Common myeloid progenitor, CD34-positive (primary cell): ENCODE measurements around the gene ARL8B.
A peak's percentile ranks its signal among the peaks of the same experiment; 100 is the strongest.
"Not testable (repeated sequence)": the region's sequence is repeated elsewhere in the genome, so short reads cannot be mapped to it uniquely, and the experiment has no call there.

Source experiments
- CTCF ChIA-PET: fragments of 350-600 bp; sonication (Branson Sonifier 250); formaldehyde crosslinking; loops from one replicate; lab custom pipeline; 2021; ENCODE audit warnings: antibody characterized with exemption; lab: Charles Lee
- POLR2A ChIA-PET: fragments of 350-600 bp; sonication (Branson Sonifier 250); formaldehyde crosslinking; loops from one replicate; lab custom pipeline; 2021; ENCODE audit warnings: antibody characterized with exemption; lab: Charles Lee
- DNase-seq, 3 donors: peaks; one replicate each; pipeline versions ENCODE4 v3.0.0 to v3.0.0-alpha.2; 2013
- H3K27ac ChIP-seq, 2 experiments: 1 replicate in 1 of 2; 2 replicates in 1 of 2; pipeline ENCODE4 v1.7.0; 2013; ENCODE audit warnings: inconsistent platforms in 2 of 2, low read length in 2 of 2, mild to moderate bottlenecking in 2 of 2, low read depth in 1 of 2, moderate library complexity in 1 of 2; ENCODE audit not compliant: severe bottlenecking in 2 of 2, insufficient read depth in 1 of 2, poor library complexity in 1 of 2
- H3K27me3 ChIP-seq, 5 experiments: replicated peaks in 2 of 5; 1 replicate in 3 of 5; 2 replicates in 2 of 5; pipeline versions ENCODE4 v1.6.1 to v1.7.0; 2013; ENCODE audit warnings: low read length in 4 of 5, mild to moderate bottlenecking in 2 of 5, moderate library complexity in 2 of 5, inconsistent platforms in 1 of 5; ENCODE audit not compliant: insufficient read depth in 5 of 5, control insufficient read depth in 4 of 5
- H3K36me3 ChIP-seq, 4 experiments: 1 replicate in 2 of 4; 2 replicates in 2 of 4; pipeline versions ENCODE4 v1.6.1 to v1.7.0; 2013; ENCODE audit warnings: low read length in 3 of 4, control low read depth in 1 of 4, mild to moderate bottlenecking in 1 of 4; ENCODE audit not compliant: control insufficient read depth in 4 of 4, insufficient read depth in 4 of 4
- H3K4me1 ChIP-seq, 4 experiments: 1 replicate in 3 of 4; 2 replicates in 1 of 4; pipeline versions ENCODE4 v1.6.1 to v1.7.1; 2013; ENCODE audit warnings: low read length in 3 of 4, mild to moderate bottlenecking in 3 of 4, control low read depth in 1 of 4, inconsistent platforms in 1 of 4, moderate library complexity in 1 of 4; ENCODE audit not compliant: control insufficient read depth in 4 of 4, insufficient read depth in 4 of 4; ENCODE audit errors: control extremely low read depth in 1 of 4
- H3K4me3 ChIP-seq, 7 experiments: 1 replicate in 4 of 7; 2 replicates in 3 of 7; pipeline versions ENCODE4 v1.5.1 to v1.7.0; 2013; ENCODE audit warnings: mild to moderate bottlenecking in 7 of 7, low read length in 6 of 7, moderate library complexity in 6 of 7, inconsistent platforms in 2 of 7, low read depth in 2 of 7, control low read depth in 1 of 7; ENCODE audit not compliant: insufficient read depth in 4 of 7, control insufficient read depth in 1 of 7; ENCODE audit errors: extremely low read depth in 1 of 7
- H3K9me3 ChIP-seq, 5 experiments: 1 replicate in 4 of 5; 2 replicates in 1 of 5; pipeline versions ENCODE4 v1.6.1 to v1.7.1; 2013; ENCODE audit warnings: low read length in 4 of 5, mild to moderate bottlenecking in 2 of 5, inconsistent platforms in 1 of 5, low read depth in 1 of 5, moderate library complexity in 1 of 5; ENCODE audit not compliant: control insufficient read depth in 4 of 5, insufficient read depth in 2 of 5; ENCODE audit errors: control extremely low read depth in 1 of 5
- WGBS: methylation state at CpG from one replicate; pipeline ENCODE4 v1.1.5; 2013; ENCODE audit not compliant: insufficient coverage; 5-methylcytosine and 5-hydroxymethylcytosine counted together

Gene ARL8B

DNA sequence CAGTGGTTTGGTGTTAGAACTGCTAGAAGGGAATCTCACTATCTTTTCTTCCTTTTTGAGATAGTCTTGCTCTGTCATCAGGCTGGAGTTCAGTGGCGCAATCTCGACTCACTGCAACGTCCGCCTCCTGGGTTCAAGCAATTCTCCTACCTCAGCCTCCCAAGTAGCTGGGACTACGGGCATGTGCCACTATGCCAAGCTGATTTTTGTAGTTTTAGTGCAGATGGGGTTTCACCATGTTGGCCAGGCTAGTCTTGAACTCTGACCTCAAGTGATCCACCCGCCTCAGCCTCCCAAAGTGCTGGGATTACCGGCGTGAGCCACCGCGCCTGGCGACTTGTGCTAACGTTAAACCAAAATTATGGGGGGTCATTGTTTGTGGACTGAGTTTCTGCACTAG lies 61.6 kb downstream of the ARL8B start:
- H3K27me3 ChIP-seq, H3K4me3 ChIP-seq, H3K27ac ChIP-seq, DNase-seq, H3K9me3 ChIP-seq, POLR2A ChIA-PET: not testable (repeated sequence)
- CTCF ChIA-PET = interaction anchor here (0.7 to 3.1 kb wide), 3 partner anchors 8 to 47 kb away, joined by 4 to 9 read pairs (median 4); no protein-coding TSS in a partner anchor
- peaks cover 55 to 85% (median 77%) of the 10 kb centered on the region in 4 experiments for H3K4me1 ChIP-seq
- H3K36me3 ChIP-seq = peaks cover 0 to 18% (median 1%) of the 10 kb centered on the region in 4 experiments
- WGBS = 94% methylated on average over 10 of the region's 12 CpGs

DNA sequence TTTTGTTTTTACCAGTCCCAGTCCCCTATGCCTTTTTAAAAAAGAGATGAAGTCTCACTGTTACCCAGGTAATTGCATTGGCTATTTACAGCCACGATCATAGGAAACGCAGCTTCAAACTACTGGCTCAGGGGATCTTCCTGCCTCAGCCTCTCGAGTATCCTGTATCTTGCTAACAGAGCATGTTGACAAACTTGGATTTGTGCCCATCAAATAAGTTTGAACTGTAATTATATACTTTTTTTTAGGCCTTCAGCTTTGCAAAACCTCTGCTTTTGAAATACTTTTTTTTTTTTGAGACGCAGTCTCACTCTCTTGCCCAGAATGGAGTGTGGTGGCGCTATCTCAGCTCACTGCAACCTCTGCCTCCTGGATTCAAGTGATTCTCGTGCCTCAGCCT lies 62.4 kb downstream of the ARL8B start:
- Histone ChIP-seq H3K9me3 (no peaks in the 10 kb centered on the region), H3K27ac (no peak overlapping the region), H3K27me3 (no peaks in the 10 kb centered on the region), H3K36me3 (peaks cover 0 to 14% (median 1%) of the 10 kb centered on the region in 4 experiments), H3K4me3 (peak overlapping the region in 1 of 7 experiments; percentile 4), H3K4me1 (peaks cover 58 to 83% (median 76%) of the 10 kb centered on the region in 4 experiments)
- 39% methylated on average over 4 of the region's 6 CpGs for whole genome bisulfite sequencing
- peak in 1 of 3 donors; percentile 46 for DNase-seq
- POLR2A ChIA-PET = interaction anchor here (1.9 kb wide), 1 partner anchor 61 kb away, joined by 6 read pairs; no protein-coding TSS in a partner anchor
- CTCF ChIA-PET = interaction anchor here (1.2 to 3.1 kb wide), 2 partner anchors 9 to 48 kb away, joined by 3 to 9 read pairs; no protein-coding TSS in a partner anchor

DNA sequence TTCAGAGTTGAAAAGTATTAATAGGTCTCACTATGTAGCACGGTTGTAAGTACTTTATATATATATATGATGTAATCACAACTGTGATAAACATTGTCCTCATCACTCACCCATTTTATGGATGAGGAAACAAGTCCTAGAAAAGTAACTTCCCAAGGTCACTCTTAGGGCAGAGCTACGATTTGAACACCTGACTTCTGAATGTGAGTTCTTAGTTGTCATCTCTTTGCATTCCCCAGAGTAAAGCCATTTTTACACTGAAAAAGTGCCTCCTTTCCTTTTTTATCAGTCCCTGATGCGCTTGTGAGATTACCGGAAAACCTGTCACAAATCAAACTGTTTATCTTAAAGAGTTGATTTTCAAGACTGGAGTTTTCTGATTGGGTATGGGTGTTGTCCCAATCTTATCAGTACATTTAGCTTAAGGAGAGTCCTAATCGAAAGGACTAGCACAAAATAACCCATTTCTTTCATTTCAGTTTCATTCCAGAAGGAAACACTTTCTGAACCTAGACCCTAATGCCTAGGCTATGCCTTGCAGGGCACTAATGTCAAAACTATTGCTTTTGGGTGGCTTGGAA lies 63.1 kb downstream of the ARL8B start:
- POLR2A ChIA-PET = interaction anchor here (1.9 kb wide), 1 partner anchor 62 kb away, joined by 6 read pairs; no protein-coding TSS in a partner anchor
- Histone ChIP-seq H3K36me3 (peaks cover 0 to 9% (median 0%) of the 10 kb centered on the region in 4 experiments), H3K4me1 (peaks cover 57 to 82% (median 75%) of the 10 kb centered on the region in 4 experiments), H3K27ac (peak overlapping the region in 1 of 2 experiments; percentile 23), H3K4me3 (peak overlapping the region in 1 of 7 experiments; percentile 0), H3K9me3 (no peaks in the 10 kb centered on the region), H3K27me3 (no peaks in the 10 kb centered on the region)
- CTCF ChIA-PET = interaction anchor here (1.1 to 3.1 kb wide), 3 partner anchors 9 to 62 kb away, joined by 3 to 9 read pairs (median 4); partner anchors contain the start of gene ARL8B
- WGBS = 89% methylated on average over 1 of the region's 5 CpGs
- no peak for DNase-seq

DNA sequence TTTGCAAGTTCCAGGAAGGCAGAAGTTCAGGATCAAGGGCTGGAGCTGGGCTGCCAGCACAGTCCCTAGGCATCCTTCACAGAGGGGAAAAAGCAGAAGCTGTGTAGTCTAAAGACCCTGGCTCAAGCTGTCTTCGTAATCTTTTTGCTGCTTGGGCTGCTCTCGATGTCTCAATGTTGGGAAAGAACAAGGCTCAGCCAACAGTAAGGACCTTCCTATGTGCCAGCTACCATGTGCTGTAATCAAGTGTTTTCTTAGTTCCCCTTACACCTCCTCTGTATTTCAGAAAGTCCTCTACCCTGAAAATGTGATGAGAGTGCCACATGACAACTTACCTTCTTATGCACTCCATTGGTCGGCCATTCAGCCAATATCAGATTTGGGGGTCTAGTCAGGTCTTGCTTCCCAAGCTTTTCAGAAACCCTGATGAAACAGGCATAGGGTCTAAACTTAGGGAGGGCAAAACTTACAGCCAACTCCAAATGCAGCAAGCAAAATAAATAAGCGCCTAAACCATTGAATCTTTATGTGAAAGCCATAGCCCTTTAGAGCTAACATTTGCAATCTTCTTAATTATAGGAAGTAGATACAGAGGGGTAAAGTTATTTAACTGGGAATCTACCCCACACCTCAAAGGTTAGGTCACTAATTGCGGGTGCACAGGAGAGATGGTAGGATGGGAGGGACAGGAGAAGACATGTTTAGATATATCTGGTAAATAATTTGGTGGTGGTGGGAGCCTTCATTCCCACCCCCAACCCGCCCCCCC lies 64.2 kb downstream of the ARL8B start:
- peaks cover 55 to 77% (median 69%) of the 10 kb centered on the region in 4 experiments for H3K4me1 ChIP-seq
- peak overlapping the region in 1 of 2 experiments; percentile 93 for H3K27ac ChIP-seq
- 72% methylated on average over 3 of the region's 6 CpGs for WGBS
- H3K4me3 ChIP-seq = peak overlapping the region in 6 of 7 experiments; percentile 16 to 99 (median 76)
- peak in 2 of 3 donors; percentile 66 to 72 for DNase-seq
- no peaks in the 10 kb centered on the region for H3K9me3 ChIP-seq
- H3K36me3 ChIP-seq = peaks cover 0 to 11% (median 0%) of the 10 kb centered on the region in 4 experiments
- no peaks in the 10 kb centered on the region for H3K27me3 ChIP-seq
- ChIA-PET CTCF (interaction anchor here (0.6 to 3.1 kb wide), 6 partner anchors 10 to 553 kb away, joined by 3 to 9 read pairs (median 4); partner anchors contain the start of gene ARL8B), POLR2A (interaction anchor here (0.7 to 1.9 kb wide), 4 partner anchors 48 to 208 kb away, joined by 3 to 6 read pairs (median 4); partner anchors contain the start of gene ARL8B)

DNA sequence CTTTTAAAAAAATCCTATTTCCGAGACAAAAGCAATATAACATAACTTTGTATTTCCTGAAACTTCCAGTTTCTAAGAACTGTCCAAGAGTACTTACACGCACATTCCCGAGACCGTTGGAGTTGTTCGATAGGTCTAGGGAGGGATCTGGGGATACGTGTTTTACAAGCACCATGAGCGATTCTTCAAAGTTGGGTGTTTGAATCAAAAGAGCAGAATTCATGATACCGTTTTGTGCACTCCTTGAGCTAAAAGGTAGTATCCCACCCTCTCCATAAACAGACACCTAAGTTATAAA lies 64.7 kb downstream of the ARL8B start:
- peak in 2 of 3 donors; percentile 44 to 57 for DNase-seq
- peaks cover 51 to 77% (median 65%) of the 10 kb centered on the region in 4 experiments for H3K4me1 ChIP-seq

DNA sequence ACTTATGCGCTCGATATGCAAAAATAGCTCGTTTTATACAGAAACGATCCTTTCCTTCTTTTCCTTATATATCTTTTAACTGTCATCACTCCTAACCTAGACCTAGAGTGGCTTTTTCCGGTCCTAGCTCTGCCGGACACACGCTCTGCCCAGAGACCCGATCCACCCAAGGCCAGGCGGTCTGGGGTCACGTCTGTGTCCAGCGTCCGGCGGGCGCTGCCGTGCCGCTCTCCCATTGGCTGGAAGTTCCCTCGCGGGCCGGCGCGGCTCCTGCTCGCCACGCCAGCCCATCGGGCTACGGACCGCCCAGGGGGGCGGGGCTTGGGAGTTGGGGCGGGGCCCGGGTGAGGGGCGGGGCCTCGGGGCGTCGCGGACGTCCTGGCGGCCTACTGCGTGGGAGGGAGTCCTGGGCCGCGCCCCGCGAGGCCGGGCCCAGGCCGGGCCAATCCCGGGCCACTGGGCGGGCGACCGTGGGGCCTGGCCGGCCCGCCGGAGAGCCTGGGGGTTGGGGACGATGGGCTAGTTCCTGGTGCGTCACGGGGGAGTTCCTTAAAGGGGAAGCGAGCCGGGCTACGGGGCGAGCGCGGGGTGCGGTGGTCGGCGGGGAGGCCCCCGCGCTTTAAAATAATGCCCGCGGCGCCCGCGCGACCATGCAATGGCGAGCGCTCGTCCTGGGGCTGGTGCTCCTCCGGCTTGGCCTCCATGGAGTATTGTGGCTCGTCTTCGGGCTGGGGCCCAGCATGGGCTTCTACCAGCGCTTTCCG lies 65.2 kb downstream of the ARL8B start, which contains the start of gene EDEM1:
TSS of gene EDEM1 (plus strand) at position 552 of the 764 bp plus-strand sequence. CDS start at position 651, 99 bp downstream.
- CTCF ChIA-PET = interaction anchor here (0.6 to 1.6 kb wide), 5 partner anchors 8 to 555 kb away, joined by 3 to 5 read pairs (median 3); no protein-coding TSS in a partner anchor
- peaks cover 0 to 13% (median 0%) of the 10 kb centered on the region in 4 experiments for H3K36me3 ChIP-seq
- POLR2A ChIA-PET = interaction anchor here (0.6 to 0.8 kb wide), 2 partner anchors 31 to 171 kb away, joined by 4 read pairs; no protein-coding TSS in a partner anchor
- 0% methylated on average over 59 of the region's 78 CpGs for WGBS
- H3K4me1 ChIP-seq = peaks cover 51 to 78% (median 64%) of the 10 kb centered on the region in 4 experiments
- DNase-seq = peak; percentile 93 to 98 (median 97)
- H3K27me3 ChIP-seq = no peaks in the 10 kb centered on the region
- H3K9me3 ChIP-seq = no peaks in the 10 kb centered on the region
- H3K4me3 ChIP-seq = peak within 1 kb of the TSS; percentile 84 to 99 (median 91)
- peak within 1 kb of the TSS; percentile 87 to 93 for H3K27ac ChIP-seq

More for the DNA sequence above, 64.7 kb downstream of the ARL8B start:
- WGBS = 7% methylated on average over 7 of the region's 8 CpGs
- peak overlapping the region; percentile 87 to 93 for H3K27ac ChIP-seq
- peaks cover 0 to 13% (median 0%) of the 10 kb centered on the region in 4 experiments for H3K36me3 ChIP-seq
- H3K27me3 ChIP-seq = no peaks in the 10 kb centered on the region
- POLR2A ChIA-PET = no interaction called here
- CTCF ChIA-PET = interaction anchor here (0.6 to 3.1 kb wide), 5 partner anchors 9 to 554 kb away, joined by 3 to 9 read pairs (median 3); no protein-coding TSS in a partner anchor
- peak overlapping the region in 6 of 7 experiments; percentile 72 to 99 (median 84) for H3K4me3 ChIP-seq
- H3K9me3 ChIP-seq = no peaks in the 10 kb centered on the region
